NCI-H1930 (cell line): ENCODE results near the gene ADCY7.

Experiments used
- DNase-seq, 2 experiments: peaks; one replicate each; lab custom pipeline; 2025; lab: John Stamatoyannopoulos, UW

ADCY7 gene

GRCh38 chr16:50282010-50282538, 15.7 kb downstream of the ADCY7 start:
- DNase-seq = no peak

GRCh38 chr16:50282955-50283631, 16.7 kb downstream of the ADCY7 start:
- no peak for DNase-seq

- no peak for DNase-seq
Measured at GRCh38 chr16:50284131-50284911, 18.0 kb downstream of the ADCY7 start.

- no peak for DNase-seq
Measured at GRCh38 chr16:50285406-50286003, 19.2 kb downstream of the ADCY7 start.

GRCh38 chr16:50286681-50287080, 20.3 kb downstream of the ADCY7 start:
- DNase-seq = no peak

- no peak for DNase-seq
Measured at GRCh38 chr16:50288026-50288425, 21.7 kb downstream of the ADCY7 start.

GRCh38 chr16:50288920-50289319, 22.6 kb downstream of the ADCY7 start:
- no peak for DNase-seq

- DNase-seq = no peak
Measured at GRCh38 chr16:50289950-50290764, 23.8 kb downstream of the ADCY7 start.

- DNase-seq = no peak
Measured at GRCh38 chr16:50290856-50291255, 24.5 kb downstream of the ADCY7 start.

GRCh38 chr16:50291719-50292565, 25.6 kb downstream of the ADCY7 start:
- no peak for DNase-seq

- DNase-seq = no peak
Measured at GRCh38 chr16:50292566-50292948, 26.2 kb downstream of the ADCY7 start.

- no peak for DNase-seq
Measured at GRCh38 chr16:50293041-50293783, 26.9 kb downstream of the ADCY7 start.

- no peak for DNase-seq
Measured at GRCh38 chr16:50293994-50294855, 27.9 kb downstream of the ADCY7 start.

GRCh38 chr16:50294955-50295354, 28.6 kb downstream of the ADCY7 start:
- no peak for DNase-seq

GRCh38 chr16:50295541-50296132, 29.3 kb downstream of the ADCY7 start:
- no peak for DNase-seq

GRCh38 chr16:50296807-50297206, 30.5 kb downstream of the ADCY7 start:
- DNase-seq = no peak

- no peak for DNase-seq
Measured at GRCh38 chr16:50297301-50298074, 31.1 kb downstream of the ADCY7 start.

GRCh38 chr16:50298075-50298460, 31.7 kb downstream of the ADCY7 start:
- no peak for DNase-seq
